ENCODE results near the gene UBTD2. TPM values are rescaled to one million over a fixed set of nuclear protein-coding genes. Genes with fewer than 3 reads are reported as not detected.

Gene UBTD2
- polyA plus RNA-seq, 1 donor from 2014 or later: 89.9 TPM

- no peaks in the 10 kb centered on the region for H3K79me2 ChIP-seq (replicated peaks; ENCODE audit: insufficient read depth, low read length)
- no peak overlapping the region for H3K4me2 ChIP-seq (ENCODE audit: low read length)
- H3F3A ChIP-seq (ENCODE audit: insufficient read depth, low read length, poor library complexity, severe bottlenecking): no peaks in the 10 kb centered on the region
- no peak for TF ChIP-seq EP300 (conservative IDR thresholded peaks at IDR 0.05; ENCODE audit: poor library complexity, severe bottlenecking)
- no peak for TF ChIP-seq TAF1 (IDR thresholded peaks at IDR 0.05; ENCODE audit: low read depth)
- TF ChIP-seq RAD21 (conservative IDR thresholded peaks at IDR 0.05): no peak
- no peak for TF ChIP-seq CTCF (IDR thresholded peaks at IDR 0.05; ENCODE audit: poor library complexity, severe bottlenecking)
- TF ChIP-seq POLR2AphosphoS5 (IDR thresholded peaks at IDR 0.05): no peak
- H3K9me3 ChIP-seq (ENCODE audit: low read length): no peaks in the 10 kb centered on the region
- H3K27ac ChIP-seq (ENCODE audit: low read length): no peak overlapping the region
- no peak overlapping the region for H3K9ac ChIP-seq (ENCODE audit: low read length)
- H3K9me2 ChIP-seq (ENCODE audit: insufficient read depth, low read length): no peaks in the 10 kb centered on the region
- H2AFZ ChIP-seq (ENCODE audit: low read depth, low read length): no peak overlapping the region
- H3K27me3 ChIP-seq (ENCODE audit: insufficient read depth, low read depth, low read length): no peaks in the 10 kb centered on the region
- H3K36me3 ChIP-seq (ENCODE audit: insufficient read depth, low read length): no peaks in the 10 kb centered on the region
- no peaks in the 10 kb centered on the region for H4K20me1 ChIP-seq (ENCODE audit: insufficient read depth)
- H3K4me3 ChIP-seq (ENCODE audit: low read length): no peak overlapping the region
Measured at GRCh38 chr5:172172912-172173563, 110.5 kb downstream of the UBTD2 start.

GRCh38 chr5:172171118-172171517 is 112.4 kb downstream of the UBTD2 start:
- TF ChIP-seq SMC3 (conservative IDR thresholded peaks at IDR 0.05; ENCODE audit: poor library complexity): no peak
- TF ChIP-seq EP300 (conservative IDR thresholded peaks at IDR 0.05; ENCODE audit: poor library complexity, severe bottlenecking): no peak
- TF ChIP-seq REST (IDR thresholded peaks at IDR 0.05; ENCODE audit: borderline replicate concordance): no peak
- TF ChIP-seq TAF1 (IDR thresholded peaks at IDR 0.05; ENCODE audit: low read depth): no peak
- TF ChIP-seq CTCF (IDR thresholded peaks at IDR 0.05; ENCODE audit: poor library complexity, severe bottlenecking): no peak
- TF ChIP-seq RAD21 (conservative IDR thresholded peaks at IDR 0.05): no peak
- TF ChIP-seq MXI1 (conservative IDR thresholded peaks at IDR 0.05; ENCODE audit: poor library complexity, severe bottlenecking): no peak
- TF ChIP-seq EZH2 (IDR thresholded peaks at IDR 0.05; ENCODE audit: borderline replicate concordance, insufficient read depth, low read length, poor library complexity, severe bottlenecking): no peak
- no peak for TF ChIP-seq POLR2AphosphoS5 (IDR thresholded peaks at IDR 0.05)
- H3K4me2 ChIP-seq (ENCODE audit: low read length): no peak overlapping the region
- H3K9ac ChIP-seq (ENCODE audit: low read length): no peak overlapping the region
- no peaks in the 10 kb centered on the region for H3F3A ChIP-seq (ENCODE audit: insufficient read depth, low read length, poor library complexity, severe bottlenecking)
- no peak overlapping the region for H2AFZ ChIP-seq (ENCODE audit: low read depth, low read length)
- no peaks in the 10 kb centered on the region for H3K27me3 ChIP-seq (ENCODE audit: insufficient read depth, low read depth, low read length)
- H3K36me3 ChIP-seq (ENCODE audit: insufficient read depth, low read length): no peaks in the 10 kb centered on the region
- no peak overlapping the region for H3K27ac ChIP-seq (ENCODE audit: low read length)
- H3K9me3 ChIP-seq (ENCODE audit: low read length): no peaks in the 10 kb centered on the region
- no peaks in the 10 kb centered on the region for H3K79me2 ChIP-seq (replicated peaks; ENCODE audit: insufficient read depth, low read length)
- no peaks in the 10 kb centered on the region for H3K9me2 ChIP-seq (ENCODE audit: insufficient read depth, low read length)
- H4K20me1 ChIP-seq (ENCODE audit: insufficient read depth): no peaks in the 10 kb centered on the region
- H3K4me3 ChIP-seq (ENCODE audit: low read length): no peak overlapping the region
